HepG2 (cell line): ENCODE results near the gene AKR1C4. TPM values are rescaled to one million over a fixed set of nuclear protein-coding genes. Genes with fewer than 3 reads are reported as not detected.

Source experiments
- ELF1 ChIP-seq: sonication (generic); formaldehyde crosslinking; IDR thresholded peaks from 2 replicates; pipeline ENCODE4 v1.4.0; 2020; ENCODE audit warnings: missing genetic modification reagents
- GPN1 ChIP-seq: sonication (generic); formaldehyde crosslinking; IDR thresholded peaks from 2 replicates; pipeline ENCODE4 v1.5.1; 2020; ENCODE audit warnings: missing genetic modification reagents, borderline replicate concordance
- HDAC6 ChIP-seq: fragments of 200-600 bp; sonication (generic); IDR thresholded peaks from 2 replicates; pipeline ENCODE4 v1.7.0; 2017; ENCODE audit warnings: mild to moderate bottlenecking, antibody characterized with exemption, low read length, low read depth
- HOXD1 ChIP-seq: sonication (generic); formaldehyde crosslinking; IDR thresholded peaks from 2 replicates; pipeline ENCODE4 v1.5.0; 2020; ENCODE audit warnings: missing genetic modification reagents
- KLF16 ChIP-seq, 2 experiments: sonication (generic) in 1 of 2; formaldehyde crosslinking in 1 of 2; IDR thresholded peaks; 2 replicates each; pipeline versions ENCODE4 v1.6.1 to v1.8.0; 2016 to 2023; ENCODE audit warnings: missing genetic modification reagents in 2 of 2, missing compliant biosample characterization in 1 of 2
- MBD4 ChIP-seq: IDR thresholded peaks from 2 replicates; pipeline ENCODE4 v1.6.1; 2012; ENCODE audit warnings: low read length, inconsistent platforms, borderline replicate concordance
- MXI1 ChIP-seq: IDR thresholded peaks from 3 replicates; pipeline ENCODE4 v1.6.1; 2012; ENCODE audit warnings: low read depth, low read length, inconsistent platforms, borderline replicate concordance
- PRPF4 ChIP-seq: fragments of 200-400 bp; formaldehyde crosslinking; IDR thresholded peaks from 2 replicates; pipeline ENCODE4 v1.6.1; 2016; ENCODE audit warnings: low read length, low read depth; ENCODE audit not compliant: poor library complexity, severe bottlenecking
- RCOR2 ChIP-seq: IDR thresholded peaks from 2 replicates; pipeline ENCODE4 v1.6.1; 2016; ENCODE audit warnings: missing biosample characterization, missing genetic modification reagents
- RORA ChIP-seq: sonication (generic); formaldehyde crosslinking; IDR thresholded peaks from 2 replicates; pipeline ENCODE4 v1.5.0; 2020; ENCODE audit warnings: mild to moderate bottlenecking, missing genetic modification reagents, moderate library complexity
- SMAD3 ChIP-seq: sonication (generic); formaldehyde crosslinking; IDR thresholded peaks from 2 replicates; pipeline ENCODE4 v1.4.0; 2020; ENCODE audit warnings: missing genetic modification reagents
- SOX13 ChIP-seq, 3 experiments: fragments of 450-650 bp in 1 of 3; sonication (generic) in 1 of 3; formaldehyde crosslinking in 1 of 3; IDR thresholded peaks in 2 of 3; conservative IDR thresholded peaks in 1 of 3; 2 replicates each; pipeline versions ENCODE4 v1.5.0 to v1.6.1; 2016 to 2020; ENCODE audit warnings: antibody characterized with exemption in 1 of 3, mild to moderate bottlenecking in 1 of 3, missing compliant biosample characterization in 1 of 3, missing genetic modification reagents in 1 of 3, moderate library complexity in 1 of 3
- THAP11 ChIP-seq: IDR thresholded peaks from 2 replicates; pipeline ENCODE4 v1.6.1; 2016; ENCODE audit warnings: missing biosample characterization, missing genetic modification reagents
- TSC22D2 ChIP-seq: sonication (generic); formaldehyde crosslinking; IDR thresholded peaks from 2 replicates; pipeline ENCODE4 v1.5.1; 2020; ENCODE audit warnings: missing genetic modification reagents, mild to moderate bottlenecking, borderline replicate concordance
- YEATS2 ChIP-seq: sonication (generic); formaldehyde crosslinking; IDR thresholded peaks from 2 replicates; pipeline ENCODE4 v1.4.0; 2020; ENCODE audit warnings: missing genetic modification reagents, borderline replicate concordance
- ZBTB38 ChIP-seq: sonication (generic); formaldehyde crosslinking; IDR thresholded peaks from 2 replicates; pipeline ENCODE4 v1.5.1; 2020; ENCODE audit warnings: mild to moderate bottlenecking, missing genetic modification reagents
- ZNF205 ChIP-seq: IDR thresholded peaks from 2 replicates; pipeline ENCODE4 v1.6.1; 2018; ENCODE audit warnings: missing biosample characterization, missing genetic modification reagents
- ZNF260 ChIP-seq: sonication (generic); formaldehyde crosslinking; IDR thresholded peaks from 2 replicates; pipeline ENCODE4 v1.4.0; 2020; ENCODE audit warnings: missing genetic modification reagents, low read depth, mild to moderate bottlenecking, borderline replicate concordance
- ZNF441 ChIP-seq: sonication (generic); formaldehyde crosslinking; IDR thresholded peaks from 2 replicates; pipeline ENCODE4 v1.7.0; 2021; ENCODE audit warnings: missing genetic modification reagents, borderline replicate concordance
- polyA plus RNA-seq, 8 experiments: library from polyadenylated mRNA; depleted of rRNA in 3 of 8; stranded (reverse) in 7 of 8; unstranded in 1 of 8; fragments of >200 nt; fragmentation: Illumina TruSeq in 4 of 8; extraction: Trizol in 4 of 8; gene quantifications; 2 replicates each; pipeline versions ENCODE4 v1.2.1 to v1.2.3, GENCODE V29; 2011 to 2016; ENCODE audit warnings: low read depth in 4 of 8, missing spikeins in 1 of 8, mixed read lengths in 1 of 8; ENCODE audit not compliant: insufficient read depth in 1 of 8
- total RNA-seq, 5 experiments: library from RNA; depleted of rRNA; stranded (reverse); fragments of >200 nt; fragmentation: Illumina TruSeq; extraction: Trizol; gene quantifications; 2 replicates each; pipeline ENCODE4 v1.2.3, GENCODE V29; 2016; ENCODE audit warnings: low read depth in 1 of 5
- TF ChIP-seq, protein P1 (sequence below), 2 experiments: fragments of 450-650 bp in 1 of 2; sonication (generic) in 1 of 2; formaldehyde crosslinking; IDR thresholded peaks; 2 replicates each; pipeline versions ENCODE4 v1.5.0 to v1.8.0; 2020 to 2022; ENCODE audit warnings: mild to moderate bottlenecking in 1 of 2, missing genetic modification reagents in 1 of 2
- TF ChIP-seq, protein P2 (sequence below): sonication (generic); formaldehyde crosslinking; IDR thresholded peaks from 2 replicates; pipeline ENCODE4 v1.8.1; 2023; ENCODE audit warnings: mild to moderate bottlenecking, moderate library complexity, missing genetic modification reagents
- TF ChIP-seq, protein P3 (sequence below): sonication (generic); formaldehyde crosslinking; IDR thresholded peaks from 2 replicates; pipeline ENCODE4 v1.4.0; 2020; ENCODE audit warnings: missing genetic modification reagents
- TF ChIP-seq, protein P4 (sequence below), 2 experiments: sonication (generic) in 1 of 2; formaldehyde crosslinking in 1 of 2; IDR thresholded peaks; 2 replicates each; pipeline versions ENCODE4 v1.5.1 to v1.6.1; 2011 to 2020; ENCODE audit warnings: borderline replicate concordance in 1 of 2, low read depth in 1 of 2, low read length in 1 of 2, mild to moderate bottlenecking in 1 of 2, missing genetic modification reagents in 1 of 2, moderate library complexity in 1 of 2

AKR1C4 gene
- total and polyA plus RNA-seq, 2 of the 13 experiments (the other 11 are each of a cell fraction or from before 2014, with no cell fraction given) = 0.18 to 1.3 TPM

DNA sequence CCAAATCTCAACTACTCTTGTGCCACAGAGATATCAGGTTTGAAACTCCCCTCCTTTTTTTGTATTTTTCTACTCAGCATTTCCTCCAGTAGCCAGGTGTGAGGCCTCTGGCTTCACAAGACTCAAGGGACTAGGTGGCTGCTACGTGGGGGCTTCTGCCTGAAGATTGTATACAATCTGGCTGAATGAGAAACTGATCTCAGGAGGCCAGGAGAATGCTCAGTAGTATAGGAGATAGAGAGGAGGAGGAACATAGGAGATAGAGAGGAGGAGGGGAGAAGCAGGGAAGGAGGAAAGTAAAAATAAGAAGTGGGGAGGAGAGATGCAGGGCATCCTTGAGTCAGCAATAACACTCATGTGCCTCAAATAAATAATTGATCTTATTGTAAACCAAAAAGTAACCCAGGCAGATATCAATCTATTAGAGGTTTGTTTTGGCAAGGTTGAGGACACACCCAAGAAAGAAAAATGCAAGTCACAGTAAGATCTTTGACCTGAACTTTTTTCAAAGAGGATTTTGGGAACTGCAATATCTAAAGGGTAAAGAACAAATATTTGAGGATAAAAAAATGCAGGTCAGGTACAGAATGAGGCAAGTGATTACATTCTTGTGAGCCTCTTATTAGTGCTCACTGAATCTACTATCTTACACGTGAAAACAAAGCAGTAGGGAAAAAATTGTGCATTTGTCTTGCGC lies 48.5 kb upstream of the AKR1C4 start (continued):
- TF ChIP-seq SOX13 (IDR thresholded peaks at IDR 0.05) (no peak), SOX13 (CRISPR knock-in tag; conservative IDR thresholded peaks at IDR 0.05 in 1 of 2, IDR thresholded peaks at IDR 0.05 in 1 of 2) (peak in 1 of 2 experiments; percentile 92; a peak in 2 of 4 replicates), RORA (peak; percentile 88; the same call in 1 of the 2 replicates), ZNF260 (CRISPR knock-in tag) (no peak), GPN1 (CRISPR knock-in tag) (no peak), THAP11 (peak; percentile 45), HDAC6 (0 out of 2 replicates have a peak, but pooled peaks have one; percentile 59), KLF16 (CRISPR knock-in tag; IDR thresholded peaks at IDR 0.05) (peak in 1 of 2 experiments; percentile 49; a peak in 1 of 4 replicates), ZNF205 (peak; percentile 93), TSC22D2 (CRISPR knock-in tag) (0 out of 2 replicates have a peak, but pooled peaks have one; percentile 2), ELF1 (CRISPR knock-in tag) (no peak), MBD4 (peak; percentile 73; the same call in 1 of the 2 replicates), MXI1 (no peak), PRPF4 (no peak), RCOR2 (CRISPR knock-in tag) (peak; percentile 86; the same call in 1 of the 2 replicates), YEATS2 (CRISPR knock-in tag) (peak; percentile 38; the same call in 1 of the 2 replicates), HOXD1 (CRISPR knock-in tag) (no peak), ZNF441 (CRISPR knock-in tag) (no peak), ZBTB38 (no peak), SMAD3 (peak; percentile 62; the same call in 1 of the 2 replicates)
- TF ChIP-seq, protein P1, sequence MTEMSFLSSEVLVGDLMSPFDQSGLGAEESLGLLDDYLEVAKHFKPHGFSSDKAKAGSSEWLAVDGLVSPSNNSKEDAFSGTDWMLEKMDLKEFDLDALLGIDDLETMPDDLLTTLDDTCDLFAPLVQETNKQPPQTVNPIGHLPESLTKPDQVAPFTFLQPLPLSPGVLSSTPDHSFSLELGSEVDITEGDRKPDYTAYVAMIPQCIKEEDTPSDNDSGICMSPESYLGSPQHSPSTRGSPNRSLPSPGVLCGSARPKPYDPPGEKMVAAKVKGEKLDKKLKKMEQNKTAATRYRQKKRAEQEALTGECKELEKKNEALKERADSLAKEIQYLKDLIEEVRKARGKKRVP (CRISPR knock-in tag; IDR thresholded peaks at IDR 0.05) = peak in 1 of 2 experiments; percentile 59; a peak in 2 of 4 replicates
- TF ChIP-seq, protein P2, sequence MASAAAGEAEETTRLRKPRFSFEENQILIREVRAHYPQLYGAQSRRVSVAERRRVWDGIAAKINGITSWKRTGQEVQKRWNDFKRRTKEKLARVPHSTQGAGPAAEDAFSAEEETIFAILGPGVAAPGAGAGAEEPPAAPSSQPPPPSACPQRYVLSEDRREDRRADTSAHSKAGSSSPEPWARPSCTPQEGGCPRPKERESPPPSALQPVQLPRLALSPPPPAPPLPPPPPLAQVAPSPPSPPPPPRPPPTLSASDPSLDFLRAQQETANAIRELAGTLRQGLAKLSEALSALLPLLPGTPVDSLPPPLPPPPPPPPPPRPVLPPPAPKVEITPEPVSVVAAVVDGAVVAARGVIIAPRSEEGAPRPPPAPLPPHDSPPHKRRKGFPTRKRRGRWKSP (CRISPR knock-in tag) = no peak
- TF ChIP-seq, protein P3, sequence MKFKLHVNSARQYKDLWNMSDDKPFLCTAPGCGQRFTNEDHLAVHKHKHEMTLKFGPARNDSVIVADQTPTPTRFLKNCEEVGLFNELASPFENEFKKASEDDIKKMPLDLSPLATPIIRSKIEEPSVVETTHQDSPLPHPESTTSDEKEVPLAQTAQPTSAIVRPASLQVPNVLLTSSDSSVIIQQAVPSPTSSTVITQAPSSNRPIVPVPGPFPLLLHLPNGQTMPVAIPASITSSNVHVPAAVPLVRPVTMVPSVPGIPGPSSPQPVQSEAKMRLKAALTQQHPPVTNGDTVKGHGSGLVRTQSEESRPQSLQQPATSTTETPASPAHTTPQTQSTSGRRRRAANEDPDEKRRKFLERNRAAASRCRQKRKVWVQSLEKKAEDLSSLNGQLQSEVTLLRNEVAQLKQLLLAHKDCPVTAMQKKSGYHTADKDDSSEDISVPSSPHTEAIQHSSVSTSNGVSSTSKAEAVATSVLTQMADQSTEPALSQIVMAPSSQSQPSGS (CRISPR knock-in tag) = peak; percentile 64; the same call in 1 of the 2 replicates
- TF ChIP-seq, protein P4, sequence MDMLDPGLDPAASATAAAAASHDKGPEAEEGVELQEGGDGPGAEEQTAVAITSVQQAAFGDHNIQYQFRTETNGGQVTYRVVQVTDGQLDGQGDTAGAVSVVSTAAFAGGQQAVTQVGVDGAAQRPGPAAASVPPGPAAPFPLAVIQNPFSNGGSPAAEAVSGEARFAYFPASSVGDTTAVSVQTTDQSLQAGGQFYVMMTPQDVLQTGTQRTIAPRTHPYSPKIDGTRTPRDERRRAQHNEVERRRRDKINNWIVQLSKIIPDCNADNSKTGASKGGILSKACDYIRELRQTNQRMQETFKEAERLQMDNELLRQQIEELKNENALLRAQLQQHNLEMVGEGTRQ (IDR thresholded peaks at IDR 0.05; ENCODE audit: low read depth, low read length) = no peak
- TF ChIP-seq, protein P4 (CRISPR knock-in tag; IDR thresholded peaks at IDR 0.05; ENCODE audit: borderline replicate concordance) = no peak
